Measurements from ENCODE around the gene PPP1CC. TPM values are rescaled to one million over a fixed set of nuclear protein-coding genes. Genes with fewer than 3 reads are reported as not detected.
"Not testable (repeated sequence)": the region's sequence is repeated elsewhere in the genome, so short reads cannot be mapped to it uniquely, and the experiment has no call there.

PPP1CC gene
- polyA plus RNA-seq (2013, experiment 1 of 2; ENCODE audit: insufficient read length), result 101 TPM
- 107 TPM for polyA plus RNA-seq (2013, experiment 2 of 2; ENCODE audit: insufficient read length)

DNA sequence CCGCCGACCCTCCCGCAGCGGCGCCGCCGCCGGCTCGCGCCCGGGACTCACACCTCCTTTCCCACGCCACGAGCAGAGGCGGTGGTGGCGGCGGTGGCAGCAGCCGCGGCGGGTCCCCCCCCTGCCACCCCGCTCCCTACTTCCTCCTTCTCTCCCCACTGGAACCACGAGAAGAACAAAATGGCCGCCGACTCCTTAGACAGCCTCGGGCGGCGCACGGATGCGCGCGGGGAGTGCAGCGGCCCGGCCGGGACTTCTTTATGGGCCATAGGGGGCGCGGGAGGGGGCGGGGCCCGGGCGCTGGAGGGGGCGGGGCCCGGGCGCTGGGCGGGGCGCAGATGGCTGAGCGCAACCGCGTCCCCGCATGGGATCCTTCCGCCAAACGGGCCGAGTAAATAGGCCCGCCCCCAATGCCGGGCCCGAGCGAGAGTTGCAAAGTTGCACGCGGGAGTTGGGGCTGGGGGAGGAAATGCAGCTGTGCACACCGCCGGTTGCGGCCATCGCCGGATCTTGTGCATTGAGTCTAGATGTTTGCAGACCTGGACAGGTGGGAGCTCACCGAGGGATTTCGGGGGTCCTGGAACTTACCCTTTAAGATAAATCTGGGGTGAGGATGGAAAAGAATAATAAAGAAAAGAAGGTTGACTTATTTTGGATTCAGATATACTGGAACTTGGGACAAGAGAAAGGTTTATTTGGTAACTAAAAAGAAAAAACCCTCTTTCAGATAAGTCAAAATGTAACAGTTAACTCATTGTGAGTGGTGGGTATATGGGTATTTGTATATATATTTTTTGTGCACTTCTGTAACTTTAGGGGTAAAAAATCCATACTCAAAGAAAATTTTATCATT lies at the start of gene PPP1CC:
PPP1CC (minus strand) TSS at position 174 of the 853 bp plus-strand sequence. CDS start 184 bp downstream, outside the sequence.
- DNase-seq, result peak; percentile 96

DNA sequence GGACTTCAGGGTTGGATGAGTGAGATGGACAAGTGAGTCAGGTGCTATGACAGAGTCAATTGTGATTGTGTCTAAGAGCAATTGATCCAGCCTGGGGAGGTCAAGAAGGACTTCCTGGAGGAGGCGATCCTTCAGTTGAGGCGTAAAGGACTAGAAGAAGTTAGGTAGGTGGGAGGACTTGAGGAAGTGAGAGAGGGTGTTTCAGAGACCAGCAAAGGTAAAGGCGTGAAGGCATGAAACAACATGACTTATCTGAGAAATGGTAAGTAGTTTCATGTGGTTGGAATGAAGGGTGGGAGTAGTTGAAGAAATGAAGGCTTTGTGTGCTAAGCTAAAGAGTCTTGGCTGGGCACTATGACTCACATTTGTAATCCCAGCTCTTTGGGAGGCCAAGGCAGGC lies 48.9 kb upstream of the PPP1CC start:
- no peak for DNase-seq

DNA sequence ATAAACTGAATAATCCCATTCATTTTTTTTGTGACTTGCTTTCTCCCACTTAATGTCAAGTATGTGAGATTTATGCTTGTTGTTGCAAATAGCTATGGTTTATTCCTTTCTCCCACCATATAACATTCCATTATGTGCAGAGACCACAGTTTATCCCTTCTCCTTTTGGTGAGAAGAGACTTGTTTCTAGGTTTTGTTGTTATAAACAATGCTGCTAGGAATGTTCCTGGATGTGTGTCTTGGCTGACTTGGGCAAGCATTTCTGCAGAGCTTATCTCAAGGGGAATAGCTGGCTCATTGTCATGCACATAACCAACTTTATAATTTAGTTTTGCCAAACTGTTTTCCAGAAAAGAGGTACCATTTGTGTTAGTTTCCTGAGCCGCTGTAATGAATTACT lies 47.6 kb upstream of the PPP1CC start:
- DNase-seq, result no peak

DNA sequence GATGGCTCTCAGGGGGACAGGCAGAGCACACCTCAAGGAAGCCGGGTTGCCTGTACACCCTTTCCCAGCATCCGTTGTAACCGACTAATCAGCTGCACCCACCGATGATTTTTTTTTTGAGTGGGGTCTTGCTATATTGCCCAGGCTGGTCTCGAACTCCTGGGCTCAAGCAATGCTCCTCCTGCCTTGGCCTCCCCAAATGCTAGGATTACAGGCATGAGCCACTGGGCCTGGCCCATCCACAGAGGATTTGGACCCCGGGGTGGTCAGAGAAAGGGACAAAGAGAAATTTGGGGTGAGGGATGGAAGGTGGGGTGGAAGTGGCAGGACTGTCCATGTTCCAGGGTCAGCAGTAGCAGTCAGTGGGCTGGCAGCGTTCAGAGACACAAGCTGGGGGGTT lies 43.3 kb upstream of the PPP1CC start:
- no peak for DNase-seq

DNA sequence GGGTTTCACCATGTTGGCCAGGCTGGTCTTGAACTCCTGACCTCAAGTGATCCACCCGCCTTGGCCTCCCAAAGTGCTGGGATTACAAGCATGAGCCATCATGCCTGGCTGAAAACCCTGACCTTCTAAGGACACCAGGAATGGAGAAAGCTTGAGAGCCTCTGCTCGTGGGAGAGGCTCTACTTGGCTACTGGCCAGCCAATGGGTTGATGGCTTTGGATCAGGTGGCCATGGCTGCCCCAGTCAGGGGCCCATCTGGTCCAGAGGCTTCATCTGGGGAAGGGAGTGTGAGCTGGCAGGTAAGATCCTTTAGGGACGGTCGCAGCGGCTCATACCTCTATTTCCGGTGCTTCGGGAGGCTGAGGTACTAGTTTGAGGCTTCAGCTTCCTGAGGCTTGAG lies 42.5 kb upstream of the PPP1CC start:
- DNase-seq, result no peak

DNA sequence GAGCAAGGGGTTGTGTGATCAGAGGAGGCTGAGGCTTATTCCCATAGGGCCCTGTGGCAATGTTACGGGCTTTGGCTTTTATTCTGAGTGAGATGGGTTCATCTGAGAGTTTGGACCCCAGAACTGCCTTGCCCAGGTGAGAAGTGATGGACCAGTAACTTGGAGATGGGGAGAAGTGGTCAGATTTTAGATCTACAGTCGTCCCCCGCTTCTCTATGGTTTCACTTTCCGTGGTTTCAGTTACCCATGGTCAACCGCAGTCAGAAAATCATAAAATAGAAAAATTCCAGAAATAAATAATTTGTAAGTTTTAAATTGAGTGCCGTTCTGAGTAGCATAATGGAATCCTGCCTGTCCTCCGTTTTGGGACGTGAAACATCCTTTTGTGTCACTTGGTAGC lies 40.2 kb upstream of the PPP1CC start:
- no peak for DNase-seq

DNA sequence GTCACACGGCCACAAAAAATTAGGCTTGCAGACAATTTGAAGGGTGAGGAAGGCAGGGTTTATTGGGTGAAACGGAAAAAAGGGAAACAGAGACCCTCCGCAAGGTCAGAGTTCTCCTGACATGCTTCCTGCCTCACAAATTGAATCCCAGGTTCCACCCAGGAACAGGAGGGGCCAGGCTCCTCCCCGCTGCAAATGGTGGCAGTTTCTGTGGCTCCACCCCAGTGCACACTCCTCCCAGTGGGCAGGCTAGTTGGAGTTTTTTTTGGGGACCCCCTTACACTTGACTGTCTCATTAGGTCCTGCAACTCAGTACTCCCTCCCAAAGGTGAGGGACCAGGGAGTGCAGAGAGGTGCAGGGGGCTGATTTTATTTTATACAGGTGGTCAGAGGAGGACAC lies 39.4 kb upstream of the PPP1CC start:
- DNase-seq, result no peak

DNA sequence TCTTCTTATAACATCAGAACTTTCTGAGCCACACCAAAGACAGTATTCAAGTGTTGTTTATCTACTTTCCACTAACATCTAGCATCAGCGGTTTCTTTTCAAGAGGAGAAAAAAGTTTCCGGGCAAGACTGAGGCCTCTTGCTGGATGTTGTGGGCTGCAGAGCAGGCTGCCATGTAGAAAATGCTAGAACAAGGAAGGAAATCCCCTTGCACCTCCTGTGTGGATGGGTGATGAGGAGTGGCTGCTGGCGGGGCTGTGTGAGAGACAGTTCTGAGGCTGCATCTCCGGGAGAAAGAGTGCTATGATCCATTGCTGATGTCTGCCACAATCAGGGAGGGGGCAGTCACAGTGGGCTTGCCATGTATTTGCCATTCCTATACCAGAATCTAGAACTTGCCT lies 37.8 kb upstream of the PPP1CC start:
- no peak for DNase-seq

DNA sequence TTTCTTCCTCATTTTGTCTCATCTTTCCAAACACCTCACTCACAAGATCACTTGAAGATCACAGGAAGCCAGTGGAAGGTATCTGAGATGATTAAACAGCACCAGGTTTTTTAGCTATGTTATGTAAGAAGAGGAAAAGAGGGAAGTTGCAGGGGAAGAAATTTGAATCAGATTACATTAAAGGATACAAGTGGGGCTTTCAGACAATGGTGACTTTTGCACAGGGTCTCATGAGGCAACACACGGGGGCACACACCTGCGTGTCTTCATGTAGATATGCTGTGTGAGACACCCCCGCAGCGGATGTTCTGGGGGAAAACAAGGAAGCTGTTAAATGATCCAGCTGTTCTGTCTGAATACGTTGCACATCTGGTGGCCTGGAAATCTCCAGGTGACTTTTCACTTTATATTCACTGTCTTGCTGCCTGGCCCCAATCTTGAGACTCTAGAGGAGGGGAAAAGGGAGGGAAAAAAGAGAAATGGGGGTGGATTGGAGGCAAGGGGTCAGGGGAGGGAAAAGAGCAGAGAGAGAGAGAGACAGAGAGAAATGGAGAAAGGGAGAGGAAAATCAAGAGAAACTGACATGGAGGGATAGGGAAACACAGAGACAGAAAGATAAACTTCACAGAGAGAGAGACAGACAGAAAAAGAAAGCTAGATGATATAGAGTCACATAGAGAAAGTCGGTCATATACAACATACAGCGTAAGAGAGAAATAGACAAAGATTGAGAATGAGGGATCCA lies 36.3 kb upstream of the PPP1CC start:
- DNase-seq, result no peak

DNA sequence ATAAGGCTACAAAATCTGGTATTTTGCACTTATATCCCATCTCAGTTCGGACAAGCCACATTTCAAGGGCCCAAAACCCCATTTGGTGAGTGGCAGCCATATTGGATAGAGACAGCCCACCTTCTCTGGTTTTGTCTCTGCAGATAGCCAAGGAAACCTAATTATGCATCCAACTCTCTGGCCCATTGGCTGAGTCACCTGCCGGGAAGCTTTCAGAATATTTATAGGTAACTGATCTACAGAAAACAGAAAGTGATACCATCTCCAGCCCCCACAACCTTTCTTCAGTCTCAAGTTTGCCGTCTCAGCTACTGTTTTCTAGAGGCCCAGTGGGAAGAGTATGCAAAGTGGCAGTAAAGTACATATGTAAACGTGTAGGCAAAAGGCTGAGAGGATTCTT lies 33.7 kb upstream of the PPP1CC start:
- no peak for DNase-seq

DNA sequence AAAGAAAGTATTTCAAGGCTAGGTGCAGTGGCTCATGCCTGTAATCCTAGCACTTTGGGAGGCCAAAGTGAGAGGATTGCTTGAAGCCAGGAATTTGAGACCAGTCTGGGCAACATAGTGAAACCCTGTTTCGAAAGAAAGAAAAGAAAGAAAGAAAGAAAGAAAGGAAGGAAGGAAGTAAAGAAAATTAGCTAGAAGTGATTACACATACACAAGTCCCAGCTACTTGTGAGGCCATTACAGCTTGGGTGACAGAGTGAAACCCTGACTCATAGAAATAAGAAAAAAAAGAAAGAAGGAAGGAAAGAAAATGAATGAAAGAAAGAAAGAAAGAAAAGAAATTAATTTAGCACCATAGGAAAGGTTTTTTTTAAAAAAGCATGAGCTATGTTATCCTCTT lies 33.3 kb upstream of the PPP1CC start:
- no peak for DNase-seq

DNA sequence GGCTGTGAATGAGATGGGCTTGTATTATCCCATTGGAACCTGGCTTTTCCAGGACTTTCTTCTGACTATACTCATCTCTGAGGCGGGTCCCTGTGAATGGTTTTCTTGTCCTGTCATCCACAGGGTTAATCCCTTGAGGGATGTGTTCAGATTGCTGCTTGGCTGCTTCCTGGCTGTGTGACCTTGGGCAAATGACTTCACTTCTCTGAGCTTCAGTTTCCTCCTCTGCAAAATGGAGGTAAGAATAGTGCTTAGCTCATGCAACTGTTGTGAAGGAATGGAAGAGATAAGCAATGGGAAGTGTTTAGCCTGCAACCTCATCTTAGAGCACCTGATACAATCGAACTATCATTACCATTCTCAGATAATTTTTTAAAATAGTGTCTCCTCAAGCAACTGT lies 32.1 kb upstream of the PPP1CC start:
- DNase-seq, result no peak

DNA sequence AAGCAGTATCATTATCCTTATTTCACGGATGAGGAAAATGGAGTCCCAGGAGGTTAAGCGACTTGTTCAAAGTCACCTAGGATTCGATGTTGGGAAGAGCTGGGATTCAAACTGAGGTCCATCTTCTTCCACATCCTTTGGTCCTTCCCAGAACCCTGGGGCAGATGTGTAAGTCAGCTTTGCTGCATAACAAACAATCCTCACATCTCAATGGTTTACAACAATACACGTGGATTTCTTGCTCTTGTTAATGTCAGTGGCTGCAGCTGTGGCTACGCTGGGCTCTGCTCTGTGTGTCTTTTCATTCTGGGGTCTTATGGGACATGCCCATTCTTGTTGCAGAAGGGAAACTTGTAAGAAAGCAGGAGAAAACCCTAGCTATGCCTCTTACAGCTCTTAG lies 26.3 kb upstream of the PPP1CC start:
- no peak for DNase-seq

DNA sequence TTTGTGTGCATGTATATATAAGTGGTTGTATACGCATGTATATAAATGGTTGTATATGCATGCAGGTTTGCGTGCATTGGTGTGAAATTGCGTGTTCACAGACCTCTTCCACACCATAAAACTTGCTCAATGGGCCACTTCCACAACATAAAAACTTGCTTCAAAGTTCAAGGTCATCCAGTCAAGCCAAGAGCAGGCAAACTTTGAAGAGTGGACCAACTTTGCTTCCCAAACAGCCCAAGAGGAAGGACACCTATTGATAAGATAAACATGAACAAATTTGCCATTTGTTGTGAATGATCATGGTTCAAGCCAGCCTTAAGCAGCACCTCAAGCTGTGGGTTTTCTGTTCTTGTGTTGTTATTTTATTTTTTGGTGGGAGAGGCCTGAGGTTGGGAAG lies 25.2 kb upstream of the PPP1CC start:
- DNase-seq, result no peak

DNA sequence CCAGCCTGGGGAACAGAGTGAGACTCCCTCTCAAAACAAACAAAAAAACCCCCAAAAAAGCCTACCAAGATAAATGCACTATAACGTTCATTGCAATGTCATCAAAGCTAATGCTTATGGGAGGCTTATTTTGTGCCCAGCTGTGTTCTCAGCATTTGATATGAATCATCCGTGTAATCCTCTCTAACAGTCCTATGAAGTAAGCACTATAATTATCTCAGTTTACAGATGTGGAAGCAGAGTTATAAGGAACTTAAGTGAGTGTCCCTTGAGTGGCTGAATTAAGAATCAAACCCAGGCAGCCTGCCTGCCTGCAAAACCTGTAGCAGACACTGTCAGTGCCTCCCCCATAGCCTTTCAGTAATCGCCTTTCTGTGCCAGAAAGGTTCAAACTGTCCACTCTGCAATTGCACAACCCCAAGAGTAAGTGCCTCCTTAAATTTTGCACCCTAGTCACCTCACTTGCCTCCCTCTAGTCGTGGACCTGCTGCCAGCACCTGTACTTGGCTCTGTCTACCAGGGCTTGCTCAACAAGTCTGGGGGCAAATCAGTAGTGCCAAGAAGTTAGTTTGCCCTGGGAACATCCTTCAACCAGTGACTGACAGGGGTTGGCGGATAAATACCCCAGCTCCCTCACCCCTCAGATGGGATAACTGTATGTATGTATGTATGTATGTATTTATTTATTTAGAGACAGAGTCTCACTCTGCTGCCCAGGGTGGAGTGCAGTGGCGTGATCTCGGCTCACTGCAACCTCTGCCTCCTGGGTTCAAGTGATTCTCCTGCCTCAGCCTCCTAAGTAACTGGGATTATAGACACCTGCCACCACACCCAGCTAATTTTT lies 23.8 kb upstream of the PPP1CC start:
- no peak for DNase-seq

DNA sequence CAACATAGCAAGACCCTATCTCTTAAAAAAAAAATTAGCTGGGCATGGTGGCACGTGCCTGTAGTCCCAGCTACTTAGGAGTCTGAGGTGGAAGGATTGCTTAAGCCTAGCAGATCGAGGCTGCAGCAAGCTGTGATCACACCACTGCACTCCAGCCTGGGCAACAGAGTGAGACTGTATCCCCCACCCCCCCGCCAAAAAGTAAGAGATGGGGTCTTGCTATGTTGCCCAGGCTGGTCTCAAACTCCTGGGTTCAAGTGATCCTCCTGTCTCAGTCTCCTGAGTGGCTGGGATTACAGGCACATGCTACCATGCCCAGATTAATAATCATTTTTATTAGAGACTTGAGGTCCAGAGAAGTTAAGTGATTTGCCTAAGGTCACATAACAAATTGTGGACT lies 22.9 kb upstream of the PPP1CC start:
- DNase-seq, result not testable (repeated sequence)

DNA sequence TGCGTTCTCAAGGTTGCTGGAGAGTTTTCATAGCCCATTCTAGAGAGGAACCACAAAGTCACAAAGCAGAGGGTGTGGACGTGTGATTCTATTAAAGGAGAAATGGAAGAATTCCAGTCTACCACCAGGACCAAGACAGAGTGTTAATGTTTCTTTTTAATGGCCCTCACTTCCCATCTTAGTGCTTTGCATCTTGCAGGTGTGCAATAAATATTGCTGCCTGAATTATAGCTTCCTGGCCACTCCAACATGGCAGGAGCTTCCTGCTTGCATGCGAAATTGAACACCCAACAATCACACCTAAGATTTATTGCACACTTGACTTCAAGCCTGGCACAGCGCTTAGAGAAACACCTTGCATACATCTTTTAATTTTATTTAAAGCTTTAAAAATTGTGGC lies 22.4 kb upstream of the PPP1CC start:
- DNase-seq, result no peak

DNA sequence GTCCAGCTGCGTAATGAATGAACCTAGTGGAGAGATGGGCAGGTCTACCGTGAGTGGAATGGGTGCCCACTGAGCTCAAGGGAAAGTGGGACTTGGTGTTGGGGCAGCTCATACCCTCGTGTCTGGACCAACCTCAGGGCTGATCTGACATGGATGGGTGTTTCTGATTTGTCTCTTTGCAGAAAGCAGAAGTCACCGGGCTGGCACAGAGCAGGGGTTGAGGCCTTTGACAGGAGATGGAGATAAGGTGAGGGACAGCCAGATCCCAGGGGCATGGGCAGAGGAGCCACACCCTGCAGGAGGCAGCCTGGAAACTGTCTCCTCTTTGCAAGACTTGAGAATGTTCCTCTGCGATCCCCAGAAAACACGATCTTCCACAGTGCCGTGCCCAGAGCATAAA lies 20.9 kb upstream of the PPP1CC start:
- DNase-seq, result no peak

DNA sequence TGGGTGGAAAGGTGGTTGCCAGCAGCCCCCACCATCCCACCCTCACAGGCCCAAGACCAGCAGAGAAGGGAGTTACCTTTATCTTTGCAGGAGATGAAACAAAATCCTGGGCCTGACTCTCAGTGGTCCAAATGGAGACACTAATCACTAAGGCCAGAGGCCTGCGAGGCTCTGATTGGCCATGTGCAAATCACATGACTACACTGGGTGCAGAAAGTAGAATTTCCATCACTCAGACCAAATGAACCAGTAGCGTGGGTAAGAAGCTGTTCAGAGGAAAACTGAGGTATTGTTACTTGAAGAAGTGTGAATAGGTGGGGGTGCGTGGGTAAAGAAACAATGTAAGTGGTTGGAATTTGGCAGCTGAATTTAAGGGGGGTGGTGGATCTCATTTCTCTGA lies 20.2 kb upstream of the PPP1CC start:
- DNase-seq, result no peak

DNA sequence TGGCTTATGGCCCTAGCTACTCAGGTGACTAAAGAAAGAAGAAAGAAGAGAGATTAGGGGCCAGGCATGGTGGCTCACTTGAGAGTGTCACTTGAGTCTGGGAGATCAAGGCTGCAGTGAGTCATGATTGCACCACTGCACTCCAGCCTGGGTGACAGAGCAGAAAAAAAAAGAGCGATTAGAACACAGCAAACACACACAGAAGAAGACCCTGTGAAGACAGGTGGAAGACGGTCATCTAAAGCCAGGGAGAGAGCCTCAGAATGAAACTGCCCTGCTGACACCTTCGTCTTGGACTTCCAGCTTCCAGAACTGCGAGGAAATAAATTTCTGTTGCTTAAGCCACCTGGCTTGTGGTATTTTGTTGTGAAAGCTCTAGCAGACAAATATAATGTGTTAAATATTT lies 17.5 kb upstream of the PPP1CC start:
- no peak for DNase-seq

DNA sequence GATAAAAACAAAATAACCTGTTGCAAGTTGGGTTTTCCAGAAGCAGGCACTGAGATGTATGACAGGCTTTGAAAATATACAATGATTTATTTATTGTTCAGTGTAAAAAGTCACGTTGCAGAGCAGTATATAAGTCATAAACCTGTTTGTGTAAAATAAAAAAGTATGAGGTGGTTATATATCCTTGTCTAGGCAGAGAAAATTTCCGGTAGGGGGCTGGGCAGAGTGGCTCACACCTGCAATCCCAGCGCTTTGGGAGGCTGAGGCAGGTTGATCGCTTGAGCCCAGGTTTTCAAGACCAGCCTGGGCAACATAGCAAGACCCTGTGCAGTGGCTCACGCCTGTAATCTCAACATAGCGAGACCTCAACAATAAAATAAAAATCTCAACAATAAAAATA lies 16.2 kb upstream of the PPP1CC start:
- no peak for DNase-seq

DNA sequence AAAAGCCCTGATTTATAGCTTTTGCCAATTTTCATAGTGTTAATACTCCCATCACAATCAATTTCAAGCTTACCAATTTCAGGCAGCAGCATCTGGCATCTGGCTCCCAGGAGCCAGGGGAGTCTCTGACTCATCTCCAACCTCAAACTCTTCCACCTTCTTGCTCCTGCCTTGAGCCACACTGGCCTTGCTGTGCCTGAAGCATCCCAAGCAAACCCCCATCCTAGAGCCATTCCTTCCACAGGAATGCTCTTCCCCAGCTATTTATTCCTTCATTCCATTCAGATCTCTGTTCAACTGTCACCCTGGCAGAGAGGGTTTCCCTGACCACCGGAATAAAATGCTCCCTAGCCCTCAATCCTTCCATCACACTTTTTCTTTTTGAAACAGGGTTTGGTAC lies 13.9 kb upstream of the PPP1CC start:
- DNase-seq, result no peak
